ENCODE data around the gene STK10. TPM values are rescaled to one million over a fixed set of nuclear protein-coding genes. Genes with fewer than 3 reads are reported as not detected.

Gene STK10
- total RNA-seq, 1 donor from 2014 or later, result 105 TPM

DNA sequence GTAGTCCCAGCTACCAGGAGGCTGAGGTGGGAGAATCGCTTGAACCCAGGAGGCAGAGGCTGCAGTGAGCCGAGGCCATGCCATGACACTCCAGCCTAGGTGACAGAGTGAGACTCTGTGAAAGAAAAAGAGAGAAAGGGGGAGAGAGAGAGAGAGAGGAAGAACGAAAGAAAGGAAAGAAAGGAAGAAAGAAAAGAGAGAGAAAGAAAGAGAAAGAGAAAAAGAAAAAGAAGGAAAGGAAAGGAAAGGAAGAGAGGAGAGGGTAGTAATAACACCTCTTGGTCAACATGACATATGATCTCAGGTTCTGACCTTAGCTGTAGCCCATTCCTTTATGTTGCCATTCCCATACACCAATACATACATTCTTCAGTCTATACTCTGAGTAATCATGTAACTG is 195.7 kb downstream of the STK10 start:
- no peak for DNase-seq (ENCODE audit: low spot score)
- H3K27me3 Mint-ChIP-seq (ENCODE audit: low read depth), result no peaks in the 10 kb centered on the region
- no peaks in the 10 kb centered on the region for H3K9me3 Mint-ChIP-seq
- peaks cover 22% of the 10 kb centered on the region for H3K4me1 Mint-ChIP-seq (ENCODE audit: low read depth)
- peaks cover 66% of the 10 kb centered on the region for H3K36me3 Mint-ChIP-seq (ENCODE audit: low read depth)
- H3K4me3 Mint-ChIP-seq (ENCODE audit: low read depth), result no peak overlapping the region
- H3K27ac Mint-ChIP-seq, result no peak overlapping the region
- intact Hi-C loops (cut with micrococcal nuclease), result no loop called here

Other genes with a start within 250 kb of the STK10 start
- 47.3 and 51.4 TPM in 2 replicates for gene FBXW11, start 181.6 kb downstream of the STK10 start, total RNA-seq
- not detected in 2 replicates for gene EFCAB9, start 5.9 kb upstream of the STK10 start, total RNA-seq
- gene UBTD2, start 95.5 kb upstream of the STK10 start, total RNA-seq, result 6.6 TPM in 2 replicates